ENCODE results near the gene PIK3CD.

The PIK3CD gene

DNA sequence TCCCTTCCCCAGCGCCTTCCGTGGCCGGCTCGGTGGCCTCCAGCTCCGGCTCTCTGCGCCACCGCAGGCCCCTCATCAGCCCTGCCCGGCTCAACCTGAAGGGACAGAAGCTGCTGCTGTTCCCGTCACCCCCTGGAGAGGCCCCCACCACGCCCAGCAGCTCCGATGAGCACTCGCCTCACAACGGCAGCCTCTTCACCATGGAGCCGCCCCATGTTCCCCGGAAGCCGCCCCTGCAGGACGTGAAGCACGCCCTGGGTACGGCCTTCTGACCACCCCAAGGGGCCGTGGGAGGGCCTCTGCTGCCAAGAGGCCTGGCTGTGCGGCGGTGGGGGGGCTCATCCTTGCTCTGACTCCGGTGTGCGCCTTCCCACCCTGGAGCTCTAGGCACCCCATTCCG lies 41.0 kb upstream of the PIK3CD start:
- TF ChIP-seq, protein P1, sequence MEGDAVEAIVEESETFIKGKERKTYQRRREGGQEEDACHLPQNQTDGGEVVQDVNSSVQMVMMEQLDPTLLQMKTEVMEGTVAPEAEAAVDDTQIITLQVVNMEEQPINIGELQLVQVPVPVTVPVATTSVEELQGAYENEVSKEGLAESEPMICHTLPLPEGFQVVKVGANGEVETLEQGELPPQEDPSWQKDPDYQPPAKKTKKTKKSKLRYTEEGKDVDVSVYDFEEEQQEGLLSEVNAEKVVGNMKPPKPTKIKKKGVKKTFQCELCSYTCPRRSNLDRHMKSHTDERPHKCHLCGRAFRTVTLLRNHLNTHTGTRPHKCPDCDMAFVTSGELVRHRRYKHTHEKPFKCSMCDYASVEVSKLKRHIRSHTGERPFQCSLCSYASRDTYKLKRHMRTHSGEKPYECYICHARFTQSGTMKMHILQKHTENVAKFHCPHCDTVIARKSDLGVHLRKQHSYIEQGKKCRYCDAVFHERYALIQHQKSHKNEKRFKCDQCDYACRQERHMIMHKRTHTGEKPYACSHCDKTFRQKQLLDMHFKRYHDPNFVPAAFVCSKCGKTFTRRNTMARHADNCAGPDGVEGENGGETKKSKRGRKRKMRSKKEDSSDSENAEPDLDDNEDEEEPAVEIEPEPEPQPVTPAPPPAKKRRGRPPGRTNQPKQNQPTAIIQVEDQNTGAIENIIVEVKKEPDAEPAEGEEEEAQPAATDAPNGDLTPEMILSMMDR (IDR thresholded peaks at IDR 0.05; ENCODE audit: low read depth, low read length): no peak
- Histone ChIP-seq H3K4me3 (ENCODE audit: low read depth, low read length) (no peak overlapping the region), H3K36me3 (peaks cover 74% of the 10 kb centered on the region), H3K27me3 (ENCODE audit: insufficient read depth, low read depth, severe bottlenecking) (no peaks in the 10 kb centered on the region), H3K9me3 (ENCODE audit: severe bottlenecking) (no peaks in the 10 kb centered on the region), H3K27ac (no peak overlapping the region)
- DNase-seq: no peak

DNA sequence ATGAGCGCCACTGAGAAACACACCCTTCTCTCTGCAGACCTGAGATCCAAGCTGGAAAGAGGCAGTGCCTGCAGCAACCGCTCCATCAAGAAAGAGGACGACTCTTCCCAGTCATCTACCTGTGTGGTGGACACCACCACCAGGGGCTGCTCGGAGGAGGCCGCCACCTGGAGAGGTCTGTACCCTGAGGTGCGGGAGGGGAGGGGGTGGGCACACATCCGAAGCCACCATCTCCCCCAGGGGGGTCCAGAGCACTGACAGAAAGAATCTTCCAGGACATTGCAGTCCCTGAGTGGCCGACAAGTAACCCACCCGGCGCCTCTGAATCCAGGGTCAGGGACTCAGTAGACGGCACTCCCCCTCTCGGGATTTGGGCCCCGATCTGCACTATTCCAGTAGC lies 39.8 kb upstream of the PIK3CD start:
- peaks cover 67% of the 10 kb centered on the region for H3K36me3 ChIP-seq
- TF ChIP-seq, protein P1 (IDR thresholded peaks at IDR 0.05; ENCODE audit: low read depth, low read length): no peak
- no peaks in the 10 kb centered on the region for H3K27me3 ChIP-seq (ENCODE audit: insufficient read depth, low read depth, severe bottlenecking)
- no peaks in the 10 kb centered on the region for H3K9me3 ChIP-seq (ENCODE audit: severe bottlenecking)
- no peak overlapping the region for H3K4me3 ChIP-seq (ENCODE audit: low read depth, low read length)
- no peak for DNase-seq
- no peak overlapping the region for H3K27ac ChIP-seq

DNA sequence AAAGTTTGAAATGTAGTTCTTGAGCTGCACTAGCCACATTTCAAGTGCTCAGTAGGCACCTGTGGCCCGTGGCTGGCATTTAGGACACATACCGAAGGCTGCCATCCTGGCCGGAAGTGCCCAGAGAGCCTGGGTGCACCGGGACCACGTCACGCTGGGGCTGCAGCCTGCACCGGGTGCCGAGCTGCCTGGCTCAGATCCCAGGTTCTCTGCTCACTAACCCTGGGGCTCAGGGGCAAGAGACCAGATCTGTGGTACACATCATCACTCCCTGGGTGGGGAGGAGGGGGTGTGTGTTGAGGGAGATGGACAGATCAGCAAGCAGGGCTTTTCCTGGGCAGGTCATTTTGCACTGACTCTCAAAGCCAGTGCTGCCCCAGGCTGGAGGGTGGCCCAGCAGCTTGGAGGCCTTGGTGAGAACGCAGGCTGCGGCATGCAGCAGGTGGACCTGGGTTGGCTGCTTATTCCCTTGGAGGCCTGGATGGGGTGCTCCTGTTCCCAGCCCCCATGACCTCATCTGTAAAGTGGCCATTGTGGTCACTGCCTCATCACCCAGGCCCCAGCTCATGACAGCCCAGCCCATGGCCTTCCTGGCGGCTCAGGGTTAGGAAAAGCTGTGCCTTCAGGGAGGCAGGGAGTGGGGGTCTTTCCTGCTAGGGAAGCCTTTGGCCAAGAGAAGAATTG lies 39.2 kb upstream of the PIK3CD start:
- Histone ChIP-seq H3K27ac (no peak overlapping the region), H3K4me3 (ENCODE audit: low read depth, low read length) (no peak overlapping the region), H3K36me3 (peaks cover 67% of the 10 kb centered on the region), H3K27me3 (ENCODE audit: insufficient read depth, low read depth, severe bottlenecking) (no peaks in the 10 kb centered on the region), H3K9me3 (ENCODE audit: severe bottlenecking) (no peaks in the 10 kb centered on the region)
- TF ChIP-seq, protein P1 (IDR thresholded peaks at IDR 0.05; ENCODE audit: low read depth, low read length): no peak
- DNase-seq: no peak

DNA sequence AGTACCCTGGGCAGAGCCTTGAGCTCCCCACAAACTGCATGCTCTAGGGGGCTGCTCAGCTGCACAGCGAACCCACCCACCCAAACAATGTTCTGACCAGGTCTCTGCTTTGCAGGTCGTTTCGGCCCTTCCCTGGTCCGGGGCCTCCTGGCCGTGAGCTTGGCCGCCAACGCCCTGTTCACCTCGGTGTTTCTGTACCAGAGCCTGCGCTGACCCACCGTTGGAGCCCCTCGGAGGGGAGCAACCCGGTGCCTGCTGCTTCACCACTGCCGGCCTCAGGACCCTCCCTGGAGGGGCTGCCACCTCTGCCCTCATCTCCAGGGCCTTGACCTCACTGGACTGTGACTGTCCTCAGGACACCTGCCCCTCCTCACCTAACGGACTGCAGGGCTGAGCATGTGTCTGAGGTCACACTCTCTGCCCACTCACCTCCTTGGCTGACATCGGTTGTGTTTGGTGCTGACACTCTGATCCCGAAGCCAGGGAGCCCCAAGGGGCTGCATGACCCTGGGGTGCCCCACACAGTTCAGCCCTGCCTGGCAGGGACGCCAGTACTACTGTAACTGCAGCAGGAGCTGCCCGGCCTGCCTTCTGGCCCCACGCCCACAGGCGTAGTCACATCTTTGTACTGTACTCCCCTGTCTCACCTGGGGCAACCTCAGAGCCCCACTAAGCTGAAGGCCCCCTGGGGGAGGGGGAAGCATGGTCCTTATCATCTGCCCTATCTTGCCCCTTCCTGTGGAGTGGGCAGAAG lies 38.5 kb upstream of the PIK3CD start:
- H3K27me3 ChIP-seq (ENCODE audit: insufficient read depth, low read depth, severe bottlenecking): no peaks in the 10 kb centered on the region
- no peaks in the 10 kb centered on the region for H3K9me3 ChIP-seq (ENCODE audit: severe bottlenecking)
- H3K36me3 ChIP-seq: peaks cover 59% of the 10 kb centered on the region

DNA sequence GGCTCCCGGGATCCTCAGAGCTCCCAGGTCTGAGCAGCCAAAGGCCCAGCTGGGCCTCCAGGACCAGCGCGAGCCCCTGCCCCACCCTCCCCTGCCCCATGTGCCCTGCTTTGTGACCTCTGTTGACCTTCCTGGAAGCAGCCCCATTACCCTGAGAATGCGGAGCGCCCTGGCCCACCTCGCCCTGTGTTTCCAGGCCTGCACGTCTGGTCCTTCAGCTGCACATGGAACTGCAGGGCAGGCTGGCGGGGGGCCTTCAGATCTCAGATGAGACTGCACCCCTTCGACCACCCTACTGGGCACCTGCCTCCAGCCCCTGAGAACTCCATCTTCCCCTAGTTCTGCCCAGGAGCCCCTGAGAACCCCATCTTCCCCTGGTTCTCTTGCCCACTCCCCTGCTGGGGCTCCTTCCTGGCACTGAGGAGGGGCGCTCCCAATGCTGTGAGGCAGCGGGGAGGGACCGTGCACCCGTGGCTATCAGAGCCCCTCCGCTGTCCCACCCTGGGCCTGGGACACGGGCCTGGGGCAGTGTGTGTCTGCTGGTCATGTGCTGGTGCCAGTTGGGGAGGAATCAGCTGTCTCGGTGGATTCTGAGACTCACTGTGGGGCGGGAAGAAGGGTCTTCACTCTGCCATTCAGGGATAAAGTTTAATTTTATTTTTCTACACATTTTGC lies 37.8 kb upstream of the PIK3CD start:
- TF ChIP-seq, protein P1 (IDR thresholded peaks at IDR 0.05; ENCODE audit: low read depth, low read length): no peak
- H3K9me3 ChIP-seq (ENCODE audit: severe bottlenecking): no peaks in the 10 kb centered on the region
- no peaks in the 10 kb centered on the region for H3K27me3 ChIP-seq (ENCODE audit: insufficient read depth, low read depth, severe bottlenecking)
- H3K27ac ChIP-seq: no peak overlapping the region
- no peak overlapping the region for H3K4me3 ChIP-seq (ENCODE audit: low read depth, low read length)
- peaks cover 52% of the 10 kb centered on the region for H3K36me3 ChIP-seq
- no peak for DNase-seq

More for the DNA sequence above, 38.5 kb upstream of the PIK3CD start:
- TF ChIP-seq, protein P1 (IDR thresholded peaks at IDR 0.05; ENCODE audit: low read depth, low read length): no peak
- Histone ChIP-seq H3K4me3 (ENCODE audit: low read depth, low read length) (no peak overlapping the region), H3K27ac (no peak overlapping the region)
- DNase-seq: no peak

All from WERI-Rb-1 (cell line).